Hematopoietic multipotent progenitor cell treated with erythropoietin and hydrocortisone succinate and interleukin-3 and kit ligand, for 15 days (in vitro differentiated cells): Measurements from ENCODE around the gene MYO10.
A peak's percentile ranks its signal among the peaks of the same experiment; 100 is the strongest.

Experiments used
- DNase-seq: peaks from one replicate; pipeline ENCODE4 v3.0.0-alpha.2; 2015; ENCODE audit warnings: low spot score

The MYO10 gene

GRCh38 chr5:16707869-16708192, 228.3 kb downstream of the MYO10 start:
- DNase-seq = no peak

GRCh38 chr5:16707168-16707868, 228.8 kb downstream of the MYO10 start:
- DNase-seq = no peak

- no peak for DNase-seq
These were observed 231.1 kb downstream of the MYO10 start for GRCh38 chr5:16704945-16705344.

GRCh38 chr5:16702964-16703363, 233.1 kb downstream of the MYO10 start:
- DNase-seq = no peak

- DNase-seq = no peak
These were observed 234.7 kb downstream of the MYO10 start for GRCh38 chr5:16701134-16702099.

GRCh38 chr5:16700081-16700480, 236.0 kb downstream of the MYO10 start:
- DNase-seq = no peak

GRCh38 chr5:16695779-16696178, 240.3 kb downstream of the MYO10 start:
- no peak for DNase-seq

GRCh38 chr5:16693879-16694278, 242.2 kb downstream of the MYO10 start:
- no peak for DNase-seq

GRCh38 chr5:16691731-16692130, 244.4 kb downstream of the MYO10 start:
- DNase-seq = no peak

GRCh38 chr5:16690243-16690852, 245.7 kb downstream of the MYO10 start:
- peak; percentile 4 for DNase-seq

GRCh38 chr5:16687898-16688297, 248.2 kb downstream of the MYO10 start:
- DNase-seq = no peak

GRCh38 chr5:16685069-16685468, 251.0 kb downstream of the MYO10 start:
- DNase-seq = no peak

- DNase-seq = no peak
These were observed 254.2 kb downstream of the MYO10 start for GRCh38 chr5:16681876-16682275.

- DNase-seq = no peak
These were observed 256.2 kb downstream of the MYO10 start for GRCh38 chr5:16679863-16680262.

- no peak for DNase-seq
These were observed 256.9 kb downstream of the MYO10 start for GRCh38 chr5:16679190-16679589.

- no peak for DNase-seq
These were observed 260.3 kb downstream of the MYO10 start for GRCh38 chr5:16675806-16676205.

- no peak for DNase-seq
These were observed 261.3 kb downstream of the MYO10 start for GRCh38 chr5:16674750-16675149.

GRCh38 chr5:16673241-16674201, 262.6 kb downstream of the MYO10 start:
- DNase-seq = no peak

GRCh38 chr5:16671208-16671607, 264.9 kb downstream of the MYO10 start:
- no peak for DNase-seq

GRCh38 chr5:16669776-16670175, 266.3 kb downstream of the MYO10 start:
- no peak for DNase-seq

- no peak for DNase-seq
These were observed 267.5 kb downstream of the MYO10 start for GRCh38 chr5:16668631-16669030.

GRCh38 chr5:16668194-16668593, 267.9 kb downstream of the MYO10 start:
- DNase-seq = no peak
